Measurements from ENCODE around the gene CYB561.

DNA sequence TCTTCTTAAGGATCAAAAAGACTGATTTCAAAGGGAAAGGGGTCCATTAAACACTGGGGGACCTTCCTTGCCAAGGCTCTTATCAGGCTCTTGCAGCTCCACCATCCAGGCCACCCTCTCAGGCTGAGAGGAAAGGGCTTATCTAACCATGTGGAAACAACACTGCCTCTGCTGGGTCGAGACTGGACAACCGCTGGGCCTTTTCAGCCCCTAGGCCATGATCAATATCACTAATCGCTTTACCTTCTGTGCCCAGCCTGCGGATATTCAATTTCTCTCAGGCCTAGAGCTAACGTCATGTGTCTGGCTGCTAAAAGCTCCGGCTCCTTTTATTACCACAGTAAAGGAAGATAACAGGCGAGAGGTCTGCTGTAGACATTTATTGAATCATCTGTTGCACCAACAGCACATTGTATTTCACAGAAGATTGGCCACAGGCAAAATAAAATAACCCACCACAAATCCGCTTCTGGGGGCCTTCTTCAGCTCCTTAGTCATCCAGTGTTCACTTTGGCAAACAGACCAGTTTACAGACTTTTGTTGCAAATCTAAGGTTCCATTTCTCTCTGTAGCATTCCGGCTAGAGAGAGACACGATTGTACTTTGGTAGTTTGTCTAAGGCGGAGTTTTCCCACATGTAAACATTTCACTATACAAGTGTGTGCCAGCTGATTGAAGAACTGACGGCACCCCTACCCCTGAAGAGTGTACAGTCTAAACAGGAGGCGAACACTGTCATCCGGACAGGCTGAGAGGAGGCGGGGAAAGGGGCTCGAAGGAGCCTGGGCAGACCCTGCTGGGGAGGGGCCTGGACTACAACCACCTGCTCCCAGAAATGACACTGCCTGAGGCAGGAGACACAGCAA, 13.9 kb downstream of the CYB561 start:
- TF ChIP-seq POLR2AphosphoS5 (IDR thresholded peaks at IDR 0.05) (peak; percentile 50), POLR2A (IDR thresholded peaks at IDR 0.05) (no peak)
- TF ChIP-seq, protein P1, sequence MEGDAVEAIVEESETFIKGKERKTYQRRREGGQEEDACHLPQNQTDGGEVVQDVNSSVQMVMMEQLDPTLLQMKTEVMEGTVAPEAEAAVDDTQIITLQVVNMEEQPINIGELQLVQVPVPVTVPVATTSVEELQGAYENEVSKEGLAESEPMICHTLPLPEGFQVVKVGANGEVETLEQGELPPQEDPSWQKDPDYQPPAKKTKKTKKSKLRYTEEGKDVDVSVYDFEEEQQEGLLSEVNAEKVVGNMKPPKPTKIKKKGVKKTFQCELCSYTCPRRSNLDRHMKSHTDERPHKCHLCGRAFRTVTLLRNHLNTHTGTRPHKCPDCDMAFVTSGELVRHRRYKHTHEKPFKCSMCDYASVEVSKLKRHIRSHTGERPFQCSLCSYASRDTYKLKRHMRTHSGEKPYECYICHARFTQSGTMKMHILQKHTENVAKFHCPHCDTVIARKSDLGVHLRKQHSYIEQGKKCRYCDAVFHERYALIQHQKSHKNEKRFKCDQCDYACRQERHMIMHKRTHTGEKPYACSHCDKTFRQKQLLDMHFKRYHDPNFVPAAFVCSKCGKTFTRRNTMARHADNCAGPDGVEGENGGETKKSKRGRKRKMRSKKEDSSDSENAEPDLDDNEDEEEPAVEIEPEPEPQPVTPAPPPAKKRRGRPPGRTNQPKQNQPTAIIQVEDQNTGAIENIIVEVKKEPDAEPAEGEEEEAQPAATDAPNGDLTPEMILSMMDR (IDR thresholded peaks at IDR 0.05): no peak
